ENCODE results near the gene VPS26B.
A peak's percentile ranks its signal among the peaks of the same experiment; 100 is the strongest.
"Not testable (repeated sequence)": the region's sequence is repeated elsewhere in the genome, so short reads cannot be mapped to it uniquely, and the experiment has no call there.

Gene VPS26B

GRCh38 chr11:134223836-134224709 is at the start of gene VPS26B, which contains the start of gene NCAPD3:
TSS of gene VPS26B (plus strand) at chr11:134224671. CDS start at chr11:134225123, 452 bp downstream.
TSS of gene NCAPD3 (minus strand) at chr11:134223967. CDS start at chr11:134223926, 41 bp downstream.
- FAIRE-seq, result peak; percentile 83

GRCh38 chr11:134176284-134176683 is 48.2 kb upstream of the VPS26B start:
- no peak for FAIRE-seq

- FAIRE-seq, result no peak
Measured at GRCh38 chr11:134178032-134178674, 46.3 kb upstream of the VPS26B start.

GRCh38 chr11:134181707-134182106 is 42.8 kb upstream of the VPS26B start:
- FAIRE-seq, result no peak

GRCh38 chr11:134188092-134188491 is 36.4 kb upstream of the VPS26B start:
- not testable (repeated sequence) for FAIRE-seq

GRCh38 chr11:134196756-134197155 is 27.7 kb upstream of the VPS26B start:
- no peak for FAIRE-seq

GRCh38 chr11:134199531-134199930 is 24.9 kb upstream of the VPS26B start:
- no peak for FAIRE-seq

GRCh38 chr11:134200688-134201087 is 23.8 kb upstream of the VPS26B start:
- FAIRE-seq, result no peak

- no peak for FAIRE-seq
Measured at GRCh38 chr11:134202661-134203060, 21.8 kb upstream of the VPS26B start.

GRCh38 chr11:134205729-134206128 is 18.7 kb upstream of the VPS26B start:
- no peak for FAIRE-seq

- FAIRE-seq, result no peak
Measured at GRCh38 chr11:134206185-134206584, 18.3 kb upstream of the VPS26B start.

GRCh38 chr11:134207538-134208239 is 16.8 kb upstream of the VPS26B start:
- FAIRE-seq, result no peak

- no peak for FAIRE-seq
Measured at GRCh38 chr11:134215836-134216235, 8.6 kb upstream of the VPS26B start.

- FAIRE-seq, result no peak
Measured at GRCh38 chr11:134216816-134217215, 7.7 kb upstream of the VPS26B start.

- no peak for FAIRE-seq
Measured at GRCh38 chr11:134223121-134223520, 1.4 kb upstream of the VPS26B start.

- FAIRE-seq, result no peak
Measured at GRCh38 chr11:134224710-134225664, 516 bp downstream of the VPS26B start.

- no peak for FAIRE-seq
Measured at GRCh38 chr11:134226806-134227325, 2.4 kb downstream of the VPS26B start.

GRCh38 chr11:134228625-134229024 is 4.2 kb downstream of the VPS26B start:
- no peak for FAIRE-seq

- FAIRE-seq, result no peak
Measured at GRCh38 chr11:134229126-134229790, 4.8 kb downstream of the VPS26B start.

- FAIRE-seq, result no peak
Measured at GRCh38 chr11:134230339-134230738, 5.9 kb downstream of the VPS26B start.

GRCh38 chr11:134231958-134232659 is 7.6 kb downstream of the VPS26B start:
- FAIRE-seq, result no peak
